ENCODE data around the gene CGRRF1. TPM values are rescaled to one million over a fixed set of nuclear protein-coding genes. Genes with fewer than 3 reads are reported as not detected.

The CGRRF1 gene
- 10 to 100 TPM; 16.8 to 52.8 (median 34.1) TPM for total RNA-seq
- polyA plus RNA-seq, result 10 to 100 TPM; 11.6 to 21.5 (median 13.2) TPM

GRCh38 chr14:54509546-54510501 lies at the start of gene CGRRF1:
CGRRF1 (plus strand) TSS chr14:54509906; CDS start chr14:54509960, 54 bp downstream.
- no peaks in the 10 kb centered on the region for H3K9me3 ChIP-seq
- H3K4me1 ChIP-seq, result peaks cover 0 to 30% (median 19%) of the 10 kb centered on the region in 4 donors
- H3K36me3 ChIP-seq, result no peaks in the 10 kb centered on the region
- WGBS, 2 donors, result 0% methylated on average over 66 of the region's 66 CpGs
- peak within 1 kb of the TSS; percentile 70 to 95 (median 88) for H3K4me3 ChIP-seq
- peak; percentile 99 for DNase-seq
- H3K27me3 ChIP-seq, result no peaks in the 10 kb centered on the region
- peak in 1 of 4 donors; percentile 30 for TF ChIP-seq EP300 (IDR thresholded peaks at IDR 0.05)
- TF ChIP-seq POLR2A (IDR thresholded peaks at IDR 0.05), result peak; percentile 67 to 71
- peak; percentile 72 to 93 (median 90) for TF ChIP-seq POLR2AphosphoS5 (IDR thresholded peaks at IDR 0.05)
- peak; percentile 5 to 66 (median 56) for TF ChIP-seq CTCF (IDR thresholded peaks at IDR 0.05)
- H3K27ac ChIP-seq, result peak within 1 kb of the TSS; percentile 83 to 89 (median 88)
- intact Hi-C loops (cut with DNase I), result loop anchor here (1.0 to 5.0 kb wide), 2 partner anchors 21 to 262 kb away; no protein-coding TSS in a partner anchor

- no peaks in the 10 kb centered on the region for H3K36me3 ChIP-seq
- H3K27me3 ChIP-seq, result no peaks in the 10 kb centered on the region
- 82% methylated on average over 5 of the region's 5 CpGs for WGBS, 2 donors
- no peak overlapping the region for H3K4me3 ChIP-seq
- intact Hi-C loops (cut with DNase I), result no loop called here
- TF ChIP-seq POLR2A (IDR thresholded peaks at IDR 0.05), result no peak
- TF ChIP-seq POLR2AphosphoS5 (IDR thresholded peaks at IDR 0.05), result no peak
- no peak for TF ChIP-seq EP300 (IDR thresholded peaks at IDR 0.05)
- no peak for TF ChIP-seq CTCF (IDR thresholded peaks at IDR 0.05)
- no peak overlapping the region for H3K27ac ChIP-seq
- DNase-seq, result no peak
- H3K4me1 ChIP-seq, result no peaks in the 10 kb centered on the region
- H3K9me3 ChIP-seq, result peaks cover 0 to under 1% (median 0%) of the 10 kb centered on the region in 4 donors
These were observed 47.7 kb upstream of the CGRRF1 start for GRCh38 chr14:54462048-54462447.

GRCh38 chr14:54465654-54466053 lies 44.1 kb upstream of the CGRRF1 start:
- intact Hi-C loops (cut with DNase I), result no loop called here
- no peak overlapping the region for H3K4me3 ChIP-seq
- no peak overlapping the region for H3K27ac ChIP-seq
- no peaks in the 10 kb centered on the region for H3K27me3 ChIP-seq
- no peaks in the 10 kb centered on the region for H3K36me3 ChIP-seq
- peaks cover 0 to 5% (median 0%) of the 10 kb centered on the region in 4 donors for H3K9me3 ChIP-seq
- no peaks in the 10 kb centered on the region for H3K4me1 ChIP-seq
- no peak for DNase-seq
- TF ChIP-seq POLR2A (IDR thresholded peaks at IDR 0.05) (no peak), EP300 (IDR thresholded peaks at IDR 0.05) (no peak), CTCF (IDR thresholded peaks at IDR 0.05) (no peak), POLR2AphosphoS5 (IDR thresholded peaks at IDR 0.05) (no peak)
- 83 to 93% methylated on average over 4 of the region's 4 CpGs for WGBS, 2 donors

GRCh38 chr14:54467280-54467679 lies 42.4 kb upstream of the CGRRF1 start:
- H3K9me3 ChIP-seq, result peaks cover 0 to 5% (median 0%) of the 10 kb centered on the region in 4 donors
- no peaks in the 10 kb centered on the region for H3K36me3 ChIP-seq
- no peak overlapping the region for H3K4me3 ChIP-seq
- no peaks in the 10 kb centered on the region for H3K27me3 ChIP-seq
- no peak for DNase-seq
- intact Hi-C loops (cut with DNase I), result no loop called here
- no peaks in the 10 kb centered on the region for H3K4me1 ChIP-seq
- H3K27ac ChIP-seq, result no peak overlapping the region
- no peak for TF ChIP-seq POLR2AphosphoS5 (IDR thresholded peaks at IDR 0.05)
- no peak for TF ChIP-seq CTCF (IDR thresholded peaks at IDR 0.05)
- TF ChIP-seq EP300 (IDR thresholded peaks at IDR 0.05), result no peak
- no peak for TF ChIP-seq POLR2A (IDR thresholded peaks at IDR 0.05)
